SK-N-SH (cell line): ENCODE results near the gene ZBTB14. TPM values are rescaled to one million over a fixed set of nuclear protein-coding genes. Genes with fewer than 3 reads are reported as not detected.

Experiments
- CTCF ChIA-PET: fragments of 300-600, 350-600 bp; formaldehyde crosslinking; extraction: SDS; loops from one replicate; lab custom pipeline; 2021; lab: Yijun Ruan, JAX
- POLR2A ChIA-PET: fragments of 350-600 bp; sonication (Branson Sonifier 250); formaldehyde crosslinking; extraction: SDS; loops from one replicate; lab custom pipeline; 2020; ENCODE audit warnings: antibody characterized with exemption, inconsistent platforms; lab: Yijun Ruan, JAX
- DNase-seq: peaks from one replicate; pipeline ENCODE4 v3.0.0; 2012
- H2AFZ ChIP-seq: fragments of 200-600 bp; sonication (generic); 2 replicates; pipeline ENCODE4 v1.8.1; 2016; ENCODE audit warnings: antibody characterized with exemption, mild to moderate bottlenecking, low read depth
- H3F3A ChIP-seq: fragments of 200-600 bp; sonication (generic); replicated peaks from 2 replicates; pipeline ENCODE3; 2016; ENCODE audit warnings: antibody characterized with exemption, mild to moderate bottlenecking; ENCODE audit not compliant: insufficient read depth
- H3K27ac ChIP-seq, 2 experiments: fragments of 200-500 bp in 1 of 2; fragments of 200-600 bp in 1 of 2; sonication (Bioruptor generic) in 1 of 2; sonication (generic), shearing (Covaris generic) in 1 of 2; 2 replicates each; pipeline versions ENCODE4 v1.5.1 to v1.6.1; 2014 to 2016; ENCODE audit warnings: low read depth in 2 of 2, inconsistent platforms in 1 of 2, low read length in 1 of 2, mild to moderate bottlenecking in 1 of 2, mixed read lengths in 1 of 2
- H3K27me3 ChIP-seq: fragments of 200-600 bp; sonication (generic), shearing (Covaris generic); 2 replicates; pipeline ENCODE4 v1.6.1; 2016; ENCODE audit warnings: mixed run types; ENCODE audit not compliant: insufficient read depth
- H3K36me3 ChIP-seq, 2 experiments: fragments of 200-500 bp in 1 of 2; fragments of 200-600 bp in 1 of 2; sonication (Bioruptor generic) in 1 of 2; sonication (generic) in 1 of 2; replicated peaks in 1 of 2; 2 replicates each; pipeline versions ENCODE3 to v1.5.1; 2014 to 2016; ENCODE audit warnings: low read length in 1 of 2, mild to moderate bottlenecking in 1 of 2; ENCODE audit not compliant: insufficient read depth in 2 of 2, control insufficient read depth in 1 of 2
- H3K4me1 ChIP-seq, 2 experiments: fragments of 200-500 bp in 1 of 2; fragments of 200-600 bp in 1 of 2; sonication (Bioruptor generic) in 1 of 2; sonication (generic), shearing (Covaris generic) in 1 of 2; 2 replicates each; pipeline versions ENCODE4 v1.5.1 to v1.6.1; 2014 to 2016; ENCODE audit warnings: low read depth in 1 of 2, low read length in 1 of 2, mixed run types in 1 of 2; ENCODE audit not compliant: insufficient read depth in 2 of 2, control insufficient read depth in 1 of 2
- H3K4me2 ChIP-seq: fragments of 200-600 bp; sonication (generic), shearing (Covaris generic); 2 replicates; pipeline ENCODE4 v1.6.1; 2017; ENCODE audit warnings: mixed run types
- H3K4me3 ChIP-seq, 2 experiments: fragments of 200-500 bp in 1 of 2; fragments of 200-600 bp in 1 of 2; sonication (Bioruptor generic) in 1 of 2; sonication (generic), shearing (Covaris generic) in 1 of 2; 2 replicates each; pipeline versions ENCODE4 v1.5.1 to v1.8.1; 2014 to 2016; ENCODE audit warnings: low read depth in 2 of 2, inconsistent platforms in 1 of 2, low read length in 1 of 2, mild to moderate bottlenecking in 1 of 2, mixed read lengths in 1 of 2, moderate library complexity in 1 of 2
- H3K79me2 ChIP-seq: fragments of 200-600 bp; sonication (generic); 2 replicates; pipeline ENCODE4 v1.8.1; 2017; ENCODE audit warnings: mild to moderate bottlenecking; ENCODE audit not compliant: insufficient read depth
- H3K9ac ChIP-seq: fragments of 200-600 bp; sonication (generic); 2 replicates; pipeline ENCODE4 v1.6.1; 2017; ENCODE audit warnings: mixed run types
- H3K9me2 ChIP-seq: fragments of 200-600 bp; sonication (generic); 2 replicates; pipeline ENCODE4 v1.6.1; 2017; ENCODE audit warnings: mixed run types
- H3K9me3 ChIP-seq: fragments of 200-600 bp; sonication (generic); 2 replicates; pipeline ENCODE4 v1.6.1; 2017; ENCODE audit warnings: mixed run types, mild to moderate bottlenecking, moderate library complexity
- H4K20me1 ChIP-seq: fragments of 200-600 bp; sonication (generic); 2 replicates; pipeline ENCODE4 v1.6.1; 2017; ENCODE audit warnings: mild to moderate bottlenecking, mixed run types; ENCODE audit not compliant: insufficient read depth
- CTCF ChIP-seq: fragments of 200-600 bp; sonication (generic); IDR thresholded peaks from 2 replicates; pipeline ENCODE4 v1.6.1; 2017; ENCODE audit warnings: antibody characterized with exemption, mild to moderate bottlenecking, moderate library complexity
- EP300 ChIP-seq, 2 experiments: IDR thresholded peaks; 2 replicates each; pipeline versions ENCODE4 v1.4.0 to v1.6.1; 2012; ENCODE audit warnings: borderline replicate concordance in 1 of 2, low read depth in 1 of 2, low read length in 1 of 2
- EZH2phosphoT487 ChIP-seq: fragments of 200-600 bp; sonication (generic); IDR thresholded peaks from 2 replicates; pipeline ENCODE4 v1.6.1; 2017; ENCODE audit warnings: low read depth, mixed run types, mild to moderate bottlenecking, antibody characterized with exemption, moderate library complexity, borderline replicate concordance
- FOSL2 ChIP-seq: IDR thresholded peaks from 2 replicates; pipeline ENCODE4 v1.4.0; 2012; ENCODE audit warnings: low read depth, mild to moderate bottlenecking, moderate library complexity, borderline replicate concordance
- FOXJ3 ChIP-seq: sonication (generic); formaldehyde crosslinking; IDR thresholded peaks from 2 replicates; pipeline ENCODE4 v1.5.1; 2020; ENCODE audit warnings: mild to moderate bottlenecking, missing genetic modification reagents
- FOXM1 ChIP-seq: IDR thresholded peaks from 2 replicates; pipeline ENCODE4 v1.4.0; 2012; ENCODE audit warnings: low read depth, mild to moderate bottlenecking
- GABPA ChIP-seq: IDR thresholded peaks from 2 replicates; pipeline ENCODE4 v1.4.0; 2012; ENCODE audit warnings: low read depth, mild to moderate bottlenecking
- JUND ChIP-seq: IDR thresholded peaks from 2 replicates; pipeline ENCODE4 v1.4.0; 2012
- MAX ChIP-seq: IDR thresholded peaks from 2 replicates; pipeline ENCODE4 v1.4.0; 2012; ENCODE audit warnings: low read depth
- MEF2A ChIP-seq: IDR thresholded peaks from 2 replicates; pipeline ENCODE4 v1.4.0; 2012; ENCODE audit warnings: low read depth, borderline replicate concordance
- NFIC ChIP-seq: IDR thresholded peaks from 2 replicates; pipeline ENCODE4 v1.4.0; 2012; ENCODE audit warnings: borderline replicate concordance
- NRF1 ChIP-seq: IDR thresholded peaks from 2 replicates; pipeline ENCODE4 v1.6.1; 2012; ENCODE audit warnings: low read depth, mild to moderate bottlenecking, low read length
- RAD21 ChIP-seq: IDR thresholded peaks from 2 replicates; pipeline ENCODE4 v1.6.1; 2012; ENCODE audit warnings: mild to moderate bottlenecking, low read length
- RCOR1 ChIP-seq: fragments of 150-350 bp; IDR thresholded peaks from 2 replicates; pipeline ENCODE4 v1.6.1; 2017; ENCODE audit warnings: antibody characterized with exemption, low read length
- RXRA ChIP-seq: IDR thresholded peaks from 2 replicates; pipeline ENCODE4 v1.4.0; 2012; ENCODE audit warnings: low read depth, mild to moderate bottlenecking, borderline replicate concordance
- SIN3A ChIP-seq: IDR thresholded peaks from 2 replicates; pipeline ENCODE4 v1.6.1; 2012; ENCODE audit warnings: low read depth, mild to moderate bottlenecking, low read length, moderate library complexity, borderline replicate concordance
- SMC3 ChIP-seq: IDR thresholded peaks from 2 replicates; pipeline ENCODE4 v1.6.1; 2012; ENCODE audit warnings: low read depth, low read length, improper control_type of control experiment
- TAF1 ChIP-seq: IDR thresholded peaks from 2 replicates; pipeline ENCODE4 v1.6.1; 2012; ENCODE audit warnings: low read depth, mild to moderate bottlenecking, low read length, moderate library complexity, borderline replicate concordance
- TCF12 ChIP-seq: IDR thresholded peaks from 2 replicates; pipeline ENCODE4 v1.4.0; 2012
- TEAD4 ChIP-seq: IDR thresholded peaks from 2 replicates; pipeline ENCODE4 v1.4.0; 2012; ENCODE audit warnings: mild to moderate bottlenecking, borderline replicate concordance; ENCODE audit not compliant: insufficient read depth
- USF1 ChIP-seq: IDR thresholded peaks from 2 replicates; pipeline ENCODE4 v1.4.0; 2012; ENCODE audit warnings: low read depth, borderline replicate concordance
- YY1 ChIP-seq: IDR thresholded peaks from 2 replicates; pipeline ENCODE4 v1.4.0; 2012; ENCODE audit warnings: low read depth, mild to moderate bottlenecking
- WGBS: methylation state at CpG from one replicate; pipeline ENCODE4 v1.1.6; 2017; ENCODE audit warnings: low lambda C conversion rate; 5-methylcytosine and 5-hydroxymethylcytosine counted together
- polyA plus RNA-seq, 3 experiments: library from polyadenylated mRNA; depleted of rRNA; stranded (reverse); fragments of >200 nt; gene quantifications; 2 replicates each; pipeline ENCODE4 v1.2.3, GENCODE V29; 2012
- TF ChIP-seq, protein P1 (sequence below): IDR thresholded peaks from 2 replicates; pipeline ENCODE4; 2012

ZBTB14 gene
- polyA plus RNA-seq, 1 of the 3 experiments (the other 2 are of a cell fraction): 4.6 TPM

DNA sequence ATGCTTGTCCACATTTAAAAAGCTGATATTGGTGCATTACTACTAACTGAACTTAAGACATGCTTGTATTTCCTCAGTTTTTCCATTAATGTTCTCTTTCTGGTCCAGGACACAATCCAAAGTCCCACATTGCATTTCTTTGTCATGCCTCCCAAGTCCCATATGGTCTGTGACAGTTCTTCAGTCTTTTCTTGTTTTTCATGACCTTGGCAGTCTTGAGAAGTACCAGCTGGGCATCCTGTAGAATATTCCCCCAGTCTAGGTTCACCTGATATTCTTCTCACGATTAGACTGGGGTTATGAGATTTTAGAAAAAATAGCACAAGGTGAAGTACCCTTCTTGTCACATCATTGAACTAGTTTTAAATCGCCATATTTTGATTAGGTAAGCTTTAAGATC is 10.3 kb upstream of the ZBTB14 start:
- Histone ChIP-seq H3K27me3 (no peaks in the 10 kb centered on the region; the same call in 1 of the 2 replicates), H3K4me1 (no peaks in the 10 kb centered on the region), H3K79me2 (no peaks in the 10 kb centered on the region), H3K4me2 (no peak overlapping the region), H3K9me2 (no peaks in the 10 kb centered on the region), H3F3A (peaks cover 6% of the 10 kb centered on the region), H2AFZ (no peak overlapping the region), H3K9ac (no peak overlapping the region), H3K9me3 (no peaks in the 10 kb centered on the region), H3K4me3 (no peak overlapping the region), H3K36me3 (no peaks in the 10 kb centered on the region), H4K20me1 (no peaks in the 10 kb centered on the region), H3K27ac (no peak overlapping the region)
- no peak for DNase-seq
- WGBS: 25% methylated on average over 2 of the region's 2 CpGs
- ChIA-PET CTCF (no interaction called here), POLR2A (no interaction called here)
- TF ChIP-seq JUND: no peak
- no peak for TF ChIP-seq NFIC
- no peak for TF ChIP-seq EZH2phosphoT487
- TF ChIP-seq FOXJ3 (CRISPR knock-in tag): no peak
- TF ChIP-seq RAD21: no peak
- no peak for TF ChIP-seq GABPA
- TF ChIP-seq MEF2A: no peak
- TF ChIP-seq CTCF: no peak
- TF ChIP-seq, protein P1, sequence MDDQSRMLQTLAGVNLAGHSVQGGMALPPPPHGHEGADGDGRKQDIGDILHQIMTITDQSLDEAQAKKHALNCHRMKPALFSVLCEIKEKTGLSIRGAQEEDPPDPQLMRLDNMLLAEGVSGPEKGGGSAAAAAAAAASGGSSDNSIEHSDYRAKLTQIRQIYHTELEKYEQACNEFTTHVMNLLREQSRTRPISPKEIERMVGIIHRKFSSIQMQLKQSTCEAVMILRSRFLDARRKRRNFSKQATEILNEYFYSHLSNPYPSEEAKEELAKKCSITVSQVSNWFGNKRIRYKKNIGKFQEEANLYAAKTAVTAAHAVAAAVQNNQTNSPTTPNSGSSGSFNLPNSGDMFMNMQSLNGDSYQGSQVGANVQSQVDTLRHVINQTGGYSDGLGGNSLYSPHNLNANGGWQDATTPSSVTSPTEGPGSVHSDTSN: no peak
- no peak for TF ChIP-seq TEAD4
- no peak for TF ChIP-seq NRF1
- TF ChIP-seq FOXM1: no peak
- no peak for TF ChIP-seq YY1
- no peak for TF ChIP-seq FOSL2
- TF ChIP-seq RCOR1: no peak
- TF ChIP-seq EP300 (IDR thresholded peaks at IDR 0.05; ENCODE audit: borderline replicate concordance in 1 of 2, low read depth in 1 of 2, low read length in 1 of 2): no peak
- TF ChIP-seq USF1: no peak

GRCh38 chr18:5304232-5304631 is 8.7 kb upstream of the ZBTB14 start:
- Histone ChIP-seq H3K4me3 (no peak overlapping the region), H3K9me2 (no peaks in the 10 kb centered on the region), H2AFZ (no peak overlapping the region), H4K20me1 (no peaks in the 10 kb centered on the region), H3K36me3 (no peaks in the 10 kb centered on the region), H3K79me2 (no peaks in the 10 kb centered on the region), H3K27me3 (peaks cover 4% of the 10 kb centered on the region; the same call in 1 of the 2 replicates), H3K4me1 (no peaks in the 10 kb centered on the region), H3K4me2 (no peak overlapping the region), H3K9ac (no peak overlapping the region), H3F3A (peaks cover 6% of the 10 kb centered on the region), H3K9me3 (no peaks in the 10 kb centered on the region), H3K27ac (no peak overlapping the region)
- CTCF ChIA-PET: no interaction called here
- POLR2A ChIA-PET: no interaction called here
- 3% methylated on average over 1 of the region's 1 CpG for WGBS
- no peak for DNase-seq
- TF ChIP-seq NFIC (no peak), RXRA (no peak), SIN3A (no peak), TAF1 (no peak), MEF2A (no peak), USF1 (no peak), JUND (no peak), SMC3 (no peak), MAX (no peak), TCF12 (no peak), EP300 (IDR thresholded peaks at IDR 0.05; ENCODE audit: borderline replicate concordance in 1 of 2, low read depth in 1 of 2, low read length in 1 of 2) (no peak)
